Coronary artery (tissue), 2 donors: ENCODE data around the gene SDK2.
A peak's percentile ranks its signal among the peaks of the same experiment; 100 is the strongest.

ENCODE experiments used
- DNase-seq: peaks from one replicate; pipeline ENCODE4 v3.0.0-alpha.2; 2017; ENCODE audit warnings: low spot score
- H3K27ac ChIP-seq, 2 donors: fragments of 200-600 bp; sonication (generic); one replicate each; pipeline ENCODE4 v1.5.1; 2016 to 2019
- H3K4me3 ChIP-seq: fragments of 200-600 bp; sonication (generic); 2 replicates; pipeline ENCODE4 v1.5.1; 2016; ENCODE audit warnings: mild to moderate bottlenecking, moderate library complexity
- TF ChIP-seq, protein P1 (sequence below): fragments of 200-600 bp; sonication (generic); IDR thresholded peaks from one replicate; pipeline ENCODE4 v1.5.1; 2019; ENCODE audit warnings: antibody characterized with exemption

Gene SDK2

DNA sequence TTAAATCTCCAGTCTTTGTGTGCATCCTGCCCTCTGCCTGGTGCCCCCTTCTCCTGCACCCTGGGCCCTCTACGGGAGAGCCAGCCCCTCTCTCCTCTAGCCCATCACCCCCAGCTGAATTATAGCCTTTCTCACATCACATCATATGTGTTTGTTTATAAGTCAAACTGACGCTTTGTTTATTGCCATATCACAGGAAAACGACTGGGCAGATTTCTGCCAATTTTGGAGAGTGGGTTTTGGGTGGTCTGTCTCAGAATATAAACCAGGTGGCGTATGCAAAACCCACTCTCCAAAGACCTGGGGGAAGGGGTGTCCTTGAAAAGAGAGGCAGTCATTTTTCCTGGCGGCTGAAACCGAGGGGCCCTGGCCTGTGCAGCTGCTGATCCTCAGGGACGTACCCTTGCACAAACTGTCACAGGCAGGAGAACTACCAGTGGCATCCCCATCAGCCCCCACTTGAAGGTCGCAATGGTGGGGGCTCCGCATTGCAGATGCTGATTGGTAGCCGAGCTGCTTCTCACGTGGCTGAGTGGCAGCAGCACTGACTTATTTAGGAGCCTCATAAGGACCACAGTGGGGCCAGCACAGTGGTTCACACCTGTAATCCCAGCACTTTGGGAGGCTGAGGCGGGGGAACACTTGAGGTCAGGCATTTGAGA, 297.6 kb downstream of the SDK2 start:
- DNase-seq = no peak
- Histone ChIP-seq H3K27ac (peak overlapping the region in 1 of 2 donors; percentile 63), H3K4me3 (no peak overlapping the region)
- TF ChIP-seq, protein P1, sequence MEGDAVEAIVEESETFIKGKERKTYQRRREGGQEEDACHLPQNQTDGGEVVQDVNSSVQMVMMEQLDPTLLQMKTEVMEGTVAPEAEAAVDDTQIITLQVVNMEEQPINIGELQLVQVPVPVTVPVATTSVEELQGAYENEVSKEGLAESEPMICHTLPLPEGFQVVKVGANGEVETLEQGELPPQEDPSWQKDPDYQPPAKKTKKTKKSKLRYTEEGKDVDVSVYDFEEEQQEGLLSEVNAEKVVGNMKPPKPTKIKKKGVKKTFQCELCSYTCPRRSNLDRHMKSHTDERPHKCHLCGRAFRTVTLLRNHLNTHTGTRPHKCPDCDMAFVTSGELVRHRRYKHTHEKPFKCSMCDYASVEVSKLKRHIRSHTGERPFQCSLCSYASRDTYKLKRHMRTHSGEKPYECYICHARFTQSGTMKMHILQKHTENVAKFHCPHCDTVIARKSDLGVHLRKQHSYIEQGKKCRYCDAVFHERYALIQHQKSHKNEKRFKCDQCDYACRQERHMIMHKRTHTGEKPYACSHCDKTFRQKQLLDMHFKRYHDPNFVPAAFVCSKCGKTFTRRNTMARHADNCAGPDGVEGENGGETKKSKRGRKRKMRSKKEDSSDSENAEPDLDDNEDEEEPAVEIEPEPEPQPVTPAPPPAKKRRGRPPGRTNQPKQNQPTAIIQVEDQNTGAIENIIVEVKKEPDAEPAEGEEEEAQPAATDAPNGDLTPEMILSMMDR = no peak

DNA sequence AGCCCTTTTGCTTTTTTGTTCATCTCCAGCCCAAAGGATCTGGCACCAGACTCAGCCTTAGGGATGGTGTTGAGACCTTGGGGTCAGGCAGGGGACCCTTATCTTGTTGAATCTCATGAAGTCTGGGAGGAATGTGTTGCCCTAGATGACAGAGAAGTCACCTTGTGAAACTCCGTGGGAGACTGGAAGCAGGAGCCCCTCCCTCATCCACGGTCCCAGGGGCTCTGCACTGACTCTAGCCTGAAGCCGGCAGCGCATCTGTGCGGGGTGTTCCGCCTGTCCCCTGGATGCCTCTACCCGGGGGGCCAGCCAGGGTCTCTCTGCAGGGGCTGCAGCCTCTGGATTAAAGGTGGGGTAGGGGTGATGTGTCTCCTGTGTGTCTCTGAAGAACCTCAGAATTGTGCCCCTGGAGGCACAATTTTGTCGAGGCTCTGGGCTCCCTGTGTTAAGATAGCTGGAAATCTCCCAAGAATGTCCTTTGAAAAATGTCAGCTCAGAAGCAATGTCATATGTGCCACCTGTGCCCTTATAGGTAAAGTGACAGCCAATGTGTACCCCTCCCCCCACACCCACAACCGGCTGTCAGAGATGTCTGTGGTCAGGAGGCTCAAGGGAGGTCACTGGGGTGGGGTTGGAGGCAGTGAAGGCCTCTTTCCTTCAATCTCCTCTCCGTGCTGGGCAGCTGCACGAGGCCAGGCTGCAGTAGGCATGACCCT, 300.3 kb downstream of the SDK2 start:
- no peak for DNase-seq
- TF ChIP-seq, protein P1 = no peak
- H3K27ac ChIP-seq = peak overlapping the region; percentile 64 to 81
- peak overlapping the region; percentile 44 for H3K4me3 ChIP-seq

DNA sequence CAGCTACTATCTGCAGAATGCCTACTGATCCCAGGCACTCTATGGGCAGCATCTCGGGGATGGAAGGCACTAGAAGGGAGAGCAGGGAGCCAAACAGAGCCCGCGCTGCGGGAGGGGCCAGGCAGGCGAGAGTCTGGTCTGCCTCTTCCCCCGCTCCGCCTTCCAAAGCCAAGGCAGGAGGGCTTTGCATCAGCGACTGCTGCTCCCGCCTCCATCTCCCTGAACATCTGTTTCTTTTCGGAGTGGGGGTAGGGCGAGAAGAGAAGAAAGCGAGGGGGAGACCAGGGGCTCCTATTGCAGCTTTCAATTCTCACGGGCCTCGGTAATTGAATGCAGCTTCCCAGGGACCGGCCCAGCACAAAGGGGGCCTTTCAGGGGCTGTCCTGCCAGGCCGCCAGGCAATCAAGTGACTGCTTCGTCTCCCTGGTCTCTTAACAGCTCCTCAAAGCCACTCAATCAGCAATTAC, 301.0 kb downstream of the SDK2 start:
- H3K4me3 ChIP-seq = peak overlapping the region; percentile 44
- no peak for DNase-seq
- peak overlapping the region; percentile 64 to 81 for H3K27ac ChIP-seq
- TF ChIP-seq, protein P1 = no peak

DNA sequence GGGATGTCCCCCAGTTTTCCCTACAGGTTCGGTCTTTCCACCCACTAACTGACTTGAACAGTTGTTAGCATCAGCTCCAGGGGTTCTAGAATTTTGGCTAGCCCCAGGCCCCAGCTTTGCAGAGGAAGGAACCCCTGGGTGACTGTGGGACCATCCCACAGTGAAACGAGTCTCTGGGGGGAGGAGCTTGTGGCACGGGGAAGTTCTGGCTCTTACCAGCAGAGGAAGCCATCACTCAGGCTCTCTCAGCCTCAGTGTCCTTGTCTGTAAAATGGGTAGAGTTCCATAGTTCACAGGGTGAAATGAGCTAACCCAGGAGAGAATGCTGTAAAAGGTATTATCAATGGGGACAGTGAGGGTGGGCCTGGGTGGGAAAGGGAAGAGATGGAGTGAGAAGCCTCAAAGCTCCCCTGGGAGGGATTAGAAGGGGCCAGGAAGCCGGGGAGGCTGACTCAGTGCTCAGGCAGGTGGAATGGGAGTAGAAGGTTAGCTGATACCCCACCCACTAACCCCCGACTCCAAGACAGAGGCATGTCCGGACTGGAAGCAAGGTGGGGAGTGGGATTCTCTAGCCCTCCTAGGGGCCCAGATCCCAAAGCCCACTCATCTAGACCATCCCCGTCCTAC, 301.6 kb downstream of the SDK2 start:
- TF ChIP-seq, protein P1 = no peak
- DNase-seq = no peak
- Histone ChIP-seq H3K27ac (peak overlapping the region; percentile 64 to 81), H3K4me3 (peak overlapping the region; percentile 44)

DNA sequence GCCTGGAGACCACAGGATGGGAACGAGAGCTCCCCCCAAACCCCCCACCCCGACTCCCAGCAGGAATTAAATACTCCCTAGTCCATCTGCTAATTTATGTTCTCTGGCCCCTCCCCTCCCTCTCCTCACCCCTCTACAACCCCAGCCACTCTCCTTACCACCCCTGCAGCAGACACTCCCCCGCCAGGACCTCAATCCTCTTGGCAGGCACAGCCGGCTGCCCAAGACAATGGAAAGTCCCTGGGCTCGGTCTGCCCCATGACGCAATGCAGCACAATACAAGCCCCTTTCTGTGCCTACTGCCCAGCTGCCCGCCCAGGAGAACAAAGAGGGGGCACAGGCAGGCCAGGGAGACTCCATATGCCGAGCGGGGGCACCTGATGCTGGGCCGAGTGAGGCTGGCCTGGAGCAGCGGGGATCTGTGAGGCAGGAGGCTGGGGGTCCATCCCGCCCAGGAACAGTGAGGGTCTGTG, 302.2 kb downstream of the SDK2 start:
- H3K4me3 ChIP-seq = peak overlapping the region; percentile 21

DNA sequence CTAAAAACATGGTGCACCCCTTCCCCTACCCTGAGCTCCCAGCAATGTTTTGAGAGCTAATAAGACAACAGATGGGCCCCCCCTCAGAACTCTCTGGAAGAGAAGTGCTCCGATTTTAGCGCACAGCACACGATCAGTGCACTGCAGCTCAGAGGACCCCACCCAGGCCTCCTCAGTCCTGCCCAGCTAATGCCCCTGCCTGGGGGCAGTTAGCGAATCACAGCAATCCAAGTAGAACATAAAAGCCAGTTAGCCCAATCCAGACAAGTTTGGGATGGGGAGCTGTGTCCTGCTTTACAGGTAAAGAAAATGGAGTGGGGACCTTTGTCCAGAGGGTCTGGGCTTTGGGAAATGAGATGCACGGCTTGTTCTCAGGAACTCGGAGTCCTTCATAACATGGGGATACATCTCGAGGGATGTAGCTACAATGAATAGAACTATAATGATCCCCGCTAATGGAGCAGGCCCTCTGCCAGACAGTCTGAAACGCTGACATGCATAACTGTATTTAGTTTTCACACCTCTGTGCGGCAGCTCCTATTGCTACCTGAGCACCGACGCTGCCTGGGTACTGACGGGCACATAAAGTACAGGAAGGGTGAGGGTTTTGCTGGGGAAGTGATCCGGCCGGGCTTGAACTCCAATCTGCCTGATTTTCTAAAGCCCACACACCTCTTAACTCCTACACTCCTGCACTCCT, 302.7 kb downstream of the SDK2 start:
- no peak for DNase-seq
- TF ChIP-seq, protein P1 = no peak
- peak overlapping the region; percentile 11 to 81 for H3K27ac ChIP-seq
- H3K4me3 ChIP-seq = peak overlapping the region; percentile 21

More for the DNA sequence above, 302.2 kb downstream of the SDK2 start:
- TF ChIP-seq, protein P1 = no peak
- no peak for DNase-seq
- H3K27ac ChIP-seq = peak overlapping the region; percentile 11 to 81
